Inflammatory macrophage (primary cell): ENCODE measurements around the gene LCE4A.
"Not testable (repeated sequence)": the region's sequence is repeated elsewhere in the genome, so short reads cannot be mapped to it uniquely, and the experiment has no call there.

Source experiments
- DNase-seq, 2 donors: peaks; one replicate each; pipeline ENCODE4 v3.0.0-alpha.2; 2020 to 2022
- total RNA-seq, 18 experiments: gene quantifications; one replicate each; lab custom pipeline; 2026; ENCODE audit warnings: mixed read lengths in 6 of 18, inconsistent platforms in 2 of 18; lab: John Stamatoyannopoulos, UW

LCE4A gene, protein sequence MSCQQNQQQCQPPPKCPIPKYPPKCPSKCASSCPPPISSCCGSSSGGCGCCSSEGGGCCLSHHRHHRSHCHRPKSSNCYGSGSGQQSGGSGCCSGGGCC
- 0 reads per million in 18 experiments for total RNA-seq

DNA sequence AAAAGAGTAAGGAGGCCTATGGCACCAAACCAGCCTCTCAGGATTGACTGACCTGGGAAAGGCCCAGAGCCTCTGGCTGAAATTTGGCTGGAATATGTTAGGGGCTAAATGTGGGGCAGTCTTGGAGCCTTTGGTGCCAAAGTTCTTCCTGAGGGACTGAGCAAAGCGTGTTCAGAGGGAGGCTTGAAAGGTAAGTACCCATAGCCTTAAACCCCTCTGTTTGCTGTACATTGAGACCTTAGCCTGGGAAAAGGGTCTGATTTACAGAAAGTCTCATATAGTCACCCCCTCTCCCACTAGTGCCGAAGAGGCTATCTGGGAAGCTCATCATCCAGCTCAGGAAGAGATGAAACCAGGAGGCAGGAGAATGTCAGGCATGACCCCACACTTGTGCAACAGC, at the start of gene LCE4A:
Gene LCE4A (plus strand): TSS at position 301 of the 400 bp plus-strand sequence. CDS start 916 bp downstream, outside the sequence.
- no peak for DNase-seq

DNA sequence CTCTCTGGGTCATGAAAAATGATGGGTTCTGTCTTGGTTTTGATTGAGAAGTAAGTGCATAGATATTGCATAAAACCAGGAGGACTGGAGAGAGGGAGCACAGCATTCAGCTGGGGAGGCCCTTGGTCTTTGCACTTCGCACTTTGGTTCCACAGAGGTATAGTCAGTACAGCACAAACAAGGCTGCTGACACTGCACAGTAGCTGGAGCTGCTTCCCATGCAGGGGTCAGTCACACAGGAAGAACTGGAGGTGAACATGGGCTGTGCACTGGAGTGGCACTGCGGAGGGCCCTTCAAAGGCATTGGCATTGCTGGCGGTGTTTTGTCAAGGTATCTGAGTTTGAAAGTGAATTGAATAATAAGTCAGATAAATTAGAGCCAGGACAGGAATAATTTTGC, 49.3 kb upstream of the LCE4A start:
- no peak for DNase-seq

DNA sequence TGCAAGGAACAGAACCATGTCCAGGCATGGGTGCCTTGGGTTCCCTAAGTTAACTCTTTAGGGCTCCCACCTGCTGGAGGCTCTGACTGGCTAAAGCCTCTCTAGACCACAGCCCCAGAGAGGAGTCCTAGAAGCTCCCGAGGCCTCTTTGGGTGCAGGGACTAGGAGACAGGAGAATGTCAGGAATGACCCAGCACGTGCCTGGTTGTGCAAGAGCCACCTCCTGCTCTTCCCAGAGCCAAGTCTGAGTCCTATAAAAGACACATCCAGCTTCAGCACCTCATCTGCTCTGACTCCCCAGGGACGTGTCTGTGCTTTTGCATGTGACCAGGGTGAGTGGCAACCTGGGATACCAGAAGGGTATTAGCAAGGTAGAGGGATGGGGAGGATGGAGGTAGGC, 44.9 kb upstream of the LCE4A start, which contains the start of gene LCE2D:
Gene LCE2D (plus strand): TSS at position 283 of the 400 bp plus-strand sequence. CDS start 726 bp downstream, outside the sequence.
- DNase-seq = no peak

DNA sequence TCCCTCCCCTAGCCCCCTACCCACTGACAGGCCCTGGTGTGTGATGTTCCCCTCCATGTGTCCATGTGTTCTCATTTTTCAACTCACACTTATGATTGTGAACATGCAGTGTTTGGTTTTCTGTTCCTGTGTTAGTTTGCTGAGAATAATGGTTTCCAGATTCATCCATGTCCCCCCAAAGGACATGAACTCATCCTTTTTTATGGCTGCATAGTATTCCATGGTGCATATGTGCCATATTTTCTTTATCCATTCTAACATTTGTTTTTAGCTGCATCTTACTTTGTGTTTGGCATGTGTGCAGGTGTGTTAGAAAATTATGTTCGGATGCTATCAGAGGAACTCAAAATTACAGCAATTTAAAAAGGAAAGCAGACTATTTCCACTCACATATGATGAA, 41.8 kb upstream of the LCE4A start:
- not testable (repeated sequence) for DNase-seq

DNA sequence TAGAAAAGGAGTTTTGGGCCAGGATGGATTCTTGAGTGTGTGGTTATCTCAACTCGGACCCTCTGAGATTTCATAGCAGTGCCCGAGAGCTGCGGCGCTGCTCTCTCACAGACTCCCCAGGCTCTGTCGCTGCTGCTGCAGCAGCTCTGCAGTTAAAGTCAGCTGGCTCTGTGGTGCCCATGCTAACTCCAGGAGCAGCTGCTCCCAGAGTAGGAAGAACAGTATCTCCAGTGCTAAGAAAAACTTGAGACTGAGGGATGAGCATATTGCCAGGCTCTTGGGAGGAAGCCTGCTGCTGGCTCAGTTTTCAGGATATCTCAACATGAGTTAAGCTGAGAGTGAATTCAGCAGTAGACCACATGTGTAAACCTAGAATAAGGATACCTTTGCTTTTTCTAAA, 40.3 kb upstream of the LCE4A start:
- no peak for DNase-seq

DNA sequence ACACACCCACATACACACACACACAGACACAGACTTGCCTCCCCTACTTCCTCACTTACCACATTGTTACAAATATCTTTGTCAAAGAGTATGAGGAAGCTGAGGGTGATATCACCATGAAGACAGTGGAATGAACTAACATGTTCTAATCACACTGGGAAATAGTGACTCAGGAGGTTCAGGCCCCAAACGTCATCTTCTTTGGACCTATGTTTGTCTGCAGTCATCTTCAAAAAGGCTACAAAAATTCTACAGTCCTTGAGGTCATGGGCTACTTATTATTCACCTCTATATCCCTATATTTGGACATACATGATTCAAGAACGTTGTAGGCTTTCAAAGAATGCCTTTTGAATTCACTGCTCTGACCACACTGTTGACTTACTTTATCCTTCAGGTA, 34.9 kb upstream of the LCE4A start:
- peak in 1 of 2 donors; percentile 20 for DNase-seq

DNA sequence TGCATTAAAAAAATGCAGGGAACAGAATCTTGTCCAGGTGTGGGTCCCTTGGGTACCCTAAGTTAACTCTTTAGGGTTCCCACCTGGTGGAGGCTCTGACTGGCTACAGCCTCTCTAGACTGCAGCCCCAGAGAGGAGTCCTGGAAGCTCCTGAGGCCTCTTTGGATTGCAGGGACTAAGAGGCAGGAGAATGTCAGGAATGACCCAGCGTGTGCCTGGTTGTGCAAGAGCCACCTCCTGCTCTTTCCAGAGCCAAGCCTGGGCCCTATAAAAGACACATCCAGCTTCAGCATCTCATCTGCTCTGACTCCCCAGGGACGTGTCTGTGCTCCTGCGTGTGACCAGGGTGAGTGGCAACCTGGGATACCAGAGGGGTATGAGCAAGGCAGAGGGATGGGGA, 33.0 kb upstream of the LCE4A start, which contains the start of gene LCE2C:
Gene LCE2C (plus strand): TSS at position 297 of the 400 bp plus-strand sequence. CDS start 737 bp downstream, outside the sequence.
- not testable (repeated sequence) for DNase-seq

DNA sequence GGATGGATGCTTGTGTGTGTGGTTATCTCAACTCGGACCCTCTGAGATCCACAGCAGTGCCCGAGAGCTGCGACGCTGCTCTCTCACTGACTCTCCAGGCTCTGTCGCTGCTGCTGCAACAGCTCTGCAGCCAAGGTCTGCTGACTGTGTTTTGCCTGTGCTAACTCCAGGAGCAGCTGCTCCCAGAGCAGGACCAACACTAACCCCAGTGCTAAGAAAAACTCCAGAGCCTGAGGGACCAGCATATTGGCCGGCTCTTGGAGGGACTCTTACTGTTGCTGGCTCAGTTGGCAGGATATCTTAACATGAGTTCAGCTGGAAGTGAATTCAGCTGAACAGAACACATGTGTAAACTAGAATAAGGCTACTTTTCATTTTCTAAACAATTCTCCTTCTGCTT, 28.5 kb upstream of the LCE4A start:
- DNase-seq = no peak

DNA sequence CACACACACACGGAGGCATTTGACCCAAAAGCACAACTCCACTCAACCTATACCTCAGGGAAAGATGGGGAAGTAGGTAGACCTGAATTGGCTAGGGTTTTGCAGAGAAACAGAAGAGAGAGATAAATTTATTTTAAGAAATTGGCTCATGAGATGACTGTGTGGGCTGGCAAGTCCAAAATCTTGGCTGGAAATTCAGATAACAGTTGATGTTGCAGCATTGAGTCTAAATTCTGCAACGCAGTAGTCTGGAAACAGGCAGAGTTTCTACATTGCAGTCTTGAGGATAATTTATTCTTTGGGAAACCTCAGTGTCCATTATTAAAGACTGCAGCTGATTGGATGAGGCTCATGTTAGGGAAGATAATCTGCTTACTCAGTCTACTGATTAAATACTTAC, 26.3 kb upstream of the LCE4A start:
- DNase-seq = no peak

DNA sequence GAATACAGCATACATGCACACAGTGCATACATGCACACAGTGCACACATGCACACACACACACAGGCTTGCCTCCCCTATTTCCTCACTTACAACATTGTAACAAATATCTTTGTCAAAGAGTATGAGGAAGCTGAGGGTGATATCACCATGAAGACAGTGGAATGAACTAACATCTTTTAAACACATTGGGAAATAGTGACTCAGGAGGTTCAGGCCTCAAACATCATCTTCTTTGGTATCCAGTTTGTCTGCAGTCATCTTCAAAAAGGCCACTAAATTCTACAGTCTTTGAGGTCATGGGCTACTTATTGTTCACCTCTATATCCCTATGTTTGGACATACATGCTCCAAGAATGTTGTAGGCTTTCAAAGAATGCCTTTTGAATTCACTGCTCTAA, 24.1 kb upstream of the LCE4A start:
- DNase-seq = peak in 1 of 2 donors; percentile 7

DNA sequence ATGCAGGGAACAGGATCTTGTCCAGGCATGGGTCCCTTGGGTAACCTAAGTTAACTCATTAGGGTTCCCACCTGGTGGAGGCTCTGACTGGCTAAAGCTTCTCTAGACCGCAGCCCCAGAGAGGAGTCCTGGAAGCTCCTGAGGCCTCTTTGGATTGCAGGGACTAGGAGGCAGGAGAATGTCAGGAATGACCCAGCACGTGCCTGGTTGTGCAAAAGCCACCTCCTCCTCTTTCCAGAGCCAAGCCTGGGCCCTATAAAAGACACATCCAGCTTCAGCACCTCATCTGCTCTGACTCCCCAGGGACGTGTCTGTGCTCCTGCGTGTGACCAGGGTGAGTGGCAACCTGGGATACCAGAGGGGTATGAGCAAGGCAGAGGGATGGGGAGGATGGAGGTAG, 22.1 kb upstream of the LCE4A start, which contains the start of gene LCE2B:
Gene LCE2B (plus strand): TSS at position 301 of the 400 bp plus-strand sequence. CDS start 721 bp downstream, outside the sequence.
- DNase-seq = not testable (repeated sequence)

DNA sequence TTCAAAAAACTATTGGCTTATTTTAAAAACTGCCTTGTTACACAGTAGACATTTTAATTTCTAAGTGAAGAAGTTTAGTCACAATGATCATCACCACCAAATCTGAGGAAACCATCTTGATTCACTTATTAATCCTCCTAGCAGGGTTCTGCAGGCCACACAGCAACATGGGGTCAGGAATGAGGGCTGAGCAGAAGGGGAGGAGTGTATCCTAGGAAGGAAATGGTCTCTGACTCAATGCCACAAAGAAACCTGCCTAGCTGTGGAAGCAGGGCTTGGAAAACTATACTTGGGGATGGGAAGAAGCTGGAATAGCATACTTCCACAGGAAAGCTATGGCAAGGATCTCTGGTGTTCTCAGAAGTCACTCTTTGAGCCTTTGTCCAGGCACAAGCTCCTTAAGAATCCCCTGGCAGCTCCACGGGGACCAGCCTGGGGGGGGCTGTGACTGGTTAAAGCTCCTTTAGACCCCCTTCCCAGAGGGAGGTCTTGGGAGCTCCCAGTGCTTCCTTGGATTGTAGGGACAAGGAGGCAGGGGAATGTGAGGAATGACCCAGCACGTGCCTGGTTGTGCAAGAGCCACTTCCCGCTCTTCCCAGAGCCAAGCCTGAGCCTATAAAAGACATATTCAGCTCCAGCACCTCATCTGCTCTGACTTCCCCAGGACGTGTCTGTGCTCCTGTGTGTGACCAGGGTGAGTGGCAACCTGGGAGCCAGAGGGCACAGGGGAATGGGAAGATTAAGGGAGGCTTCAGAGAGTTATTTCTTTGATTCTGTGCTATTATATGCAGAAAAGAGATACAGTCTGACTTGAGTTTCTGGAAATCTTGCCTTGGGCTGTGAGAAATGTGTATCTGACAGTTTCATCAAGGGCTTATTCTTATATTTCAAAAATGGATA, 10.0 kb upstream of the LCE4A start, which contains the start of gene LCE2A:
Gene LCE2A (plus strand): TSS at position 645 of the 900 bp plus-strand sequence. CDS start 557 bp downstream, outside the sequence.
- DNase-seq = no peak

DNA sequence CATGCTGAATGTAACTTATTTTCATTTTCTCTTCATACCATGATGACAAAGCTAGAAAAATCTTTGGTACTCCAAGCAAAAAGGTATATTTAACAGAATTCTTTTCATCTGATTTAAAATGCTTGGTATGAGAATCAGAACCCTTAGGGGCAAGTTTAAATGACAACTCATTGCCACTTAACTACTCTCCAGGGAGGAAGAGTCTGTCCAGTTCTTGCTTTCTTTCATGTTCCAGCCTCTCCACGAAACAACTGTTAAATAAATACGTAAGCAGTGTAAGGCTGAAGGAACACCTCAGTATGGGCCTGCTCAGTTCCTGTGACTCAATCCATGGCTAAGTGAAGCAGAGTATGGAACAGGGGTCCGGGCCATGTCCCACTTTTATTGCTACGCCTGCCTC, 8.2 kb upstream of the LCE4A start:
- DNase-seq = no peak

DNA sequence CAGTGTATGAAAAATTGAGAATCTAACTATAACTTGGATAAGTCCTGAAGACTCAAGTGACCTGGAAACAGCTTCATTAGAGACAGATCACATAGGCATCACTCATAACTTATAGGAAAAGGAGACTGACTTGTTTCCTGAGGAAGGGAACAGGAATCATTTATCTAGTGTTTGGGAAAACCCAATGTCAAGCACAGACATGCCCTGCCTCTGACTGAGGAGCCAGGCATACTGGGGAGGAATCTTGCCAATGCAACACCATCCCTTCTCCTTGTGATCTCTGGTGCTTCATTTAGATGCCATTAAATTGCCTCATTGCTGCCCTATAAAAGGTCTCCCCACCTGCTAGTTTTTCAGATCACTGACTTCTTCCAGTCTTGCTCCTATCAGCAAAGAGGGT, 10.3 kb downstream of the LCE4A start:
- no peak for DNase-seq

DNA sequence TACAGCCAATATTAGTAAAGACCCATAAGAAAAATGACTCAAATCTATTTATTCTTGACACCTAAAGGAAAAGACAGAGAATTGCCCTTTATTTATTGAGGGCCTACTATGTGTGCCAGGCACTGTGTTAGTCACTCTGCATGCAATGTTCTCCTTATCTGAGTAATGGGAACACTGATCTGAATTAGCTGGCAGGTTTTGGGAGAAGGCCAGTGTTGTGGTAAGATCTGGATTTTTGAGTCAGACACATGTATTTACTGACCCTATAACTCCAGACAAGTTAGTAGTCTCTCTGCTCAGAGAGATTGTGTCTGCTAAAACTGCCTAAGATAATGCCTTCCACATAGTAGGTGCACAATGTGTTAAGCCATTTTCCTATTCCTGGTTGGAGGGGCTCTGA, 17.3 kb downstream of the LCE4A start:
- DNase-seq = no peak

DNA sequence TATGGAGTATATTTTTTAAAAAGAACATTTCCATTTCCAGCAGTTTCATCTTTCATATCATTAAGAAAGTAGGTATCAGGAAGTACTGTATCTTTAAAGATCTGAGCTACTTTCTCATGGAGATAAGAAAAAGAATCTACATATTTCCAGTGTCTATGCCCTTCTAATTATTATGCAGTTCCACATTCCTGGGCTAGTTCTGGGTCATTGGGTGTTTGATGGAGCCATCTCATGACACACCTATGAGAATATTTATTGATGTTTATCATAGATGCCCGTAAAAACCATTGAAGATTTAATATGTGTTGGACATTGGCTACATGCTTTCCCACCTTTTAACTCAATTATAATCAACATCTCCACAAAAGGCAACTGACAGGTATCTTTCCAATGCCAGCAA, 21.0 kb downstream of the LCE4A start:
- no peak for DNase-seq

DNA sequence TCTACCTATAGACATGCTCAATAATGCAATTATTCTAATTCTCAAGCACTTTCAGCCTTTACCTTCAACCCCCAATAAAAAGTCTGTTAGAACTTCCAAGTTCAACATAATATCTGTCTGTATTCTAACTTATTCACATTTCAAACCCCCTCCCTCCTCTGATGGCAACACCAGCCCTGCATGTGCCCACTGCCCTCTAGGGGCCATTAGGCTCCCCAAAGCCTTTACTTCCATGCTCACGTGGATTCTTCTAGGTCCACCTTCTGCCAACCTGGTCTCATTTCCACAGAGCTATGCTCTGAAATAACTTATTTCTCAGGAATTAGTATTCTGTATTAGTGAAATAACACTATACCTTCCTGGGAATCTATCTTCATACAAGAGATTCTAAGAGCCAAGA, 27.7 kb downstream of the LCE4A start:
- DNase-seq = no peak

DNA sequence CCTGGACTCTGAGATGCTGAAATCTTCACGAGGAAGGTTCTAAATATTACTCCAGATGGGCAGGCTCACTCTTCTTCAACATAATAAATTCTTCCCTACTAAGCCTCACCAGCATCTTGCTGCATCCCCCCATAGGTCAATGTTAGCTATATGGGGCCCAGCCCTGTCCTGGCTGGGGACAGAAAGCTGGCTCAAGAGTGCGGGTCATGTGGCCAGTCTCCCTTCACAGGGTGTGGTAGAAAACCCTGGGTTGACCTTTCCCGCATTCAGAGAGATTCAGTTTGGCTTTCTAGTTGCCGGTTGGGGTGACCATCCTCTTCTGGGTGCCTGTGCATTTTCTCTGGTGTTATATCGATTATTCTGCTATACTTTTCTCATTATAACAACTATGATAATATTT, 30.0 kb downstream of the LCE4A start:
- DNase-seq = no peak

DNA sequence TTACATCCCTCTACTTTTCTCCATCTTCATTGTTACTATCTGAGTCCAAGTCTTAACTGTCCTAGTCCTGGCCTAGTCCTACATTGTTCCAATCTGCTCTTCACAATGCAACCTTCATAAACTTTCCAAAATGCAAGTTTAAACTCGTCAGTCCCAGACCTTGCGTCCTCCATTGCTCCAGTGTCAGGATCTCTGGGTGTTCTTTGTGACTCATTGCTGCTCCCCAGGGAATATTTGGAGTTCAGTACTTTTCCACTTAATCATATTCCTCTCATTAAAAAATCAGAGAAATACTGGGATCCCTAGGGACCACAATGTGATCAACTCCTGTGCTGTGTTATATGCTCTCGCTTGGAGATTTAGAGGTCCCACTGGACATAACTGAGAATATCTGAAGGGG, 31.9 kb downstream of the LCE4A start:
- no peak for DNase-seq

DNA sequence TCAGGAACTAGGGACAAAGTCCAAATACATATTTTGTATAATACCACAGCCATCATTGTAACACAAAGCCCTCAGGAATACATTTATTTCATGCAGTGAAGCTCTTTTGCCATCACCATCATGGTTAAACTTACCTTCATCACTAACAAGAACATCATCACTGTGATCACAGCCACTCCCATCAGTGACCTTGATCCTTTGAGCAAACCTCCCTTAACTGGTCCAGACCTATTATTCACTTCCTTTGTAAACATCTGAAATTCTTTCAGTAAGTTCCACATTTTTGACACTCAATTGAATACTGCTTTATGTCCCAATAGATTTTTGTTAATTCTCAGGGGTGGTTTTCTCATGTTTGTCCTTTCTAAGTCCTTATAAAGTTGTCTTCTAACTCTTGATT, 33.7 kb downstream of the LCE4A start:
- no peak for DNase-seq

DNA sequence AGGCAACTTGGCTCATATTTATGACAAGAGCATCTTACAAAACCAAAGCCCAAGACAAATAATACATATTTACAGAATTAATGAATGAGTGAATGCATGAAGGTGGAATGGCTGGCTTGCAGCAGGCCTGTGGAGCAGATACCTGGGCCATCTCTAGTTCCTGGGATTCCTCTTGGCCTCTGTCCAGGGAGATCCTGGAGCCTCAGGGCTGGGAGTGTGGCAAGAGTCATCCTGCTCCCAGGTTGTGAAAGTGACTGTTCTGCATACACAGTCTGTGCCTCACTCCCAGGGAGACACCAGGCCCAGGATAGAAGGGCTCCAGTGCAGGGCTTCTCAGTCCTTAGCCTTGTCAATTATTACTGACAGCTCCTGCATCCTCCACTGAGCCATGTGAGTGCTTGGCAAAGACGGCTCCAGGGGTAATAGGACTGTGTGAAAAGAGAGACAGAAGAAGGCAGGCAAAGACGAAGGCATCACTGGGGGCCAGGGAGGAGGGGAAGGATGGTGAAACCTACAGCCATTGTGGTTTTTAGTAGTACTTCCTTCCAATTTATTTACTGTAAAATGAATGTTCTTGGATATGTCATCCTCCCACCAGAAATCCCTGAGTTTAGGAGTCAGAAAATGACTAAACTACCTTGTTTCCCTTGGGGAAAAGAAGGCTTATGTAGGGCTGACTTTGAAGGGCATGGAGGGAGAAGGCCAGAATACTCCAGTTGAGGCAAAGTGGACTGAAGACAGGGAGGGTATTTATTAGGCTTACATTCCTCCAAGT, 35.6 kb downstream of the LCE4A start:
- DNase-seq = no peak

DNA sequence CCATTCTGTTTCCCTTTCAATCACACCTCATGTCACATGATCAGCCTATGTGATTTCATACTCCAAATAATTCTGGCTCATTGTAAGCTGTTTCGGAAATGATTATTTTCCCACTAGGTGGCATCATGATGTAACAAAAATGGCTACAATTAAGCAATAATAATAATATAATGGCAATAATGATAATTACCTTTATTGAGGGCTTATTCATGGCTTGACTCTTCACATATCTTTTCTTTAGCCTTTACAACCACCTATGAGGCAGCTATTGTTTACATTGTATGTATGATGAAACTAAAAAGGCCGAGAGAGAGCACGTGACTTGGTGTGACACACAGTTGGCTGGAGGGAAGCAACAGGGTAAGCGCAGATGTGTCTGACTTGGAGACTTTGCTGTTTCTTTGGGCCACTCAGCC, 37.3 kb downstream of the LCE4A start:
- DNase-seq = no peak
